Measurements from ENCODE around the gene PTPRCAP.

GRCh38 chr11:67417425-67417824, 20.1 kb downstream of the PTPRCAP start:
- TF ChIP-seq EZH2 (IDR thresholded peaks at IDR 0.05; ENCODE audit: insufficient read depth, poor library complexity, severe bottlenecking) (no peak), EZH2phosphoT487 (IDR thresholded peaks at IDR 0.05; ENCODE audit: insufficient read depth, low read depth) (no peak)

Measured in GM23248 (cell line).